RWPE2 (cell line): ENCODE measurements around the gene UST.

ENCODE experiments used
- ATAC-seq: fragments of 200-7000 bp; cut with Tn5 transposase; 3 replicates; pipeline ENCODE4 v1.9.1; 2021; ENCODE audit warnings: low read depth
- DNase-seq: peaks from one replicate; pipeline ENCODE4 v3.0.0-alpha.2; 2020; ENCODE audit warnings: low spot score
- H3K27ac ChIP-seq: fragments of 450-650 bp; 2 replicates; pipeline ENCODE4 v1.5.1; 2017; ENCODE audit warnings: mild to moderate bottlenecking; ENCODE audit not compliant: poor library complexity, severe bottlenecking
- H3K27me3 ChIP-seq: fragments of 250-450 bp; sonication (Bioruptor Pico); 2 replicates; pipeline ENCODE4 v1.5.1; 2021; ENCODE audit warnings: mild to moderate bottlenecking, moderate library complexity; ENCODE audit not compliant: insufficient read depth, poor library complexity, severe bottlenecking
- H3K36me3 ChIP-seq: fragments of 250-450 bp; sonication (Bioruptor Pico); 2 replicates; pipeline ENCODE4 v1.5.1; 2020; ENCODE audit warnings: low read depth, mild to moderate bottlenecking, moderate library complexity
- H3K4me1 ChIP-seq: fragments of 250-450 bp; sonication (Bioruptor Pico); 2 replicates; pipeline ENCODE4 v1.5.1; 2021; ENCODE audit warnings: mild to moderate bottlenecking, moderate library complexity; ENCODE audit not compliant: insufficient read depth, poor library complexity, severe bottlenecking
- H3K4me3 ChIP-seq: fragments of 250-450 bp; sonication (Bioruptor Pico); 2 replicates; pipeline ENCODE4 v1.5.1; 2021; ENCODE audit warnings: mild to moderate bottlenecking, moderate library complexity; ENCODE audit not compliant: severe bottlenecking
- H3K9me3 ChIP-seq: fragments of 250-450 bp; sonication (Bioruptor Pico); 2 replicates; pipeline ENCODE4 v1.5.1; 2021; ENCODE audit warnings: mild to moderate bottlenecking, moderate library complexity; ENCODE audit not compliant: severe bottlenecking
- CTCF ChIP-seq: fragments of 450-650 bp; IDR thresholded peaks from one replicate; pipeline ENCODE4 v1.5.1; 2017; ENCODE audit warnings: mild to moderate bottlenecking, moderate library complexity; ENCODE audit not compliant: poor library complexity, severe bottlenecking

Gene UST

GRCh38 chr6:149114167-149114566, 367.3 kb downstream of the UST start:
- Histone ChIP-seq H3K27ac (no peak overlapping the region), H3K9me3 (no peaks in the 10 kb centered on the region), H3K4me3 (no peak overlapping the region), H3K4me1 (no peaks in the 10 kb centered on the region), H3K27me3 (no peaks in the 10 kb centered on the region), H3K36me3 (no peaks in the 10 kb centered on the region)
- no peak for DNase-seq
- no peak for TF ChIP-seq CTCF
- ATAC-seq: no peak

- Histone ChIP-seq H3K9me3 (no peaks in the 10 kb centered on the region), H3K4me1 (no peaks in the 10 kb centered on the region), H3K36me3 (no peaks in the 10 kb centered on the region), H3K27me3 (no peaks in the 10 kb centered on the region), H3K4me3 (no peak overlapping the region), H3K27ac (no peak overlapping the region)
- TF ChIP-seq CTCF: no peak
- no peak for ATAC-seq
- DNase-seq: no peak
Observed at GRCh38 chr6:149118737-149119653, 372.2 kb downstream of the UST start.

- no peak for ATAC-seq
- Histone ChIP-seq H3K36me3 (no peaks in the 10 kb centered on the region), H3K27me3 (no peaks in the 10 kb centered on the region), H3K4me3 (no peak overlapping the region), H3K9me3 (no peaks in the 10 kb centered on the region), H3K27ac (no peak overlapping the region), H3K4me1 (peaks cover 5% of the 10 kb centered on the region)
- TF ChIP-seq CTCF: no peak
- DNase-seq: no peak
Observed at GRCh38 chr6:149122850-149123821, 376.3 kb downstream of the UST start.

- Histone ChIP-seq H3K4me3 (no peak overlapping the region), H3K9me3 (no peaks in the 10 kb centered on the region), H3K4me1 (peaks cover 14% of the 10 kb centered on the region), H3K36me3 (no peaks in the 10 kb centered on the region), H3K27me3 (no peaks in the 10 kb centered on the region), H3K27ac (no peak overlapping the region)
- TF ChIP-seq CTCF: no peak
- no peak for DNase-seq
- no peak for ATAC-seq
Observed at GRCh38 chr6:149125309-149125708, 378.5 kb downstream of the UST start.
